HepG2 (cell line): Measurements from ENCODE around the gene CDH8.

Source experiments
- POLR2A ChIP-seq, 2 experiments: IDR thresholded peaks; 2 replicates each; pipeline ENCODE4 v1.6.1; 2011; ENCODE audit warnings: low read depth in 2 of 2, low read length in 2 of 2, mild to moderate bottlenecking in 1 of 2, moderate library complexity in 1 of 2; ENCODE audit not compliant: insufficient read depth in 1 of 2
- POLR2AphosphoS5 ChIP-seq: IDR thresholded peaks from 2 replicates; pipeline ENCODE4 v1.6.1; 2012; ENCODE audit warnings: low read depth, low read length
- TAF1 ChIP-seq: sonication (generic); formaldehyde crosslinking; IDR thresholded peaks from 2 replicates; pipeline ENCODE4 v1.4.0; 2020; ENCODE audit warnings: missing genetic modification reagents
- ZNF629 ChIP-seq: sonication (generic); formaldehyde crosslinking; conservative IDR thresholded peaks from 2 replicates; pipeline ENCODE4 v1.5.0; 2020; ENCODE audit warnings: missing genetic modification reagents
- TF ChIP-seq, protein P1 (sequence below): sonication (generic); formaldehyde crosslinking; IDR thresholded peaks from 2 replicates; pipeline ENCODE4 v1.5.0; 2020; ENCODE audit warnings: missing genetic modification reagents

DNA sequence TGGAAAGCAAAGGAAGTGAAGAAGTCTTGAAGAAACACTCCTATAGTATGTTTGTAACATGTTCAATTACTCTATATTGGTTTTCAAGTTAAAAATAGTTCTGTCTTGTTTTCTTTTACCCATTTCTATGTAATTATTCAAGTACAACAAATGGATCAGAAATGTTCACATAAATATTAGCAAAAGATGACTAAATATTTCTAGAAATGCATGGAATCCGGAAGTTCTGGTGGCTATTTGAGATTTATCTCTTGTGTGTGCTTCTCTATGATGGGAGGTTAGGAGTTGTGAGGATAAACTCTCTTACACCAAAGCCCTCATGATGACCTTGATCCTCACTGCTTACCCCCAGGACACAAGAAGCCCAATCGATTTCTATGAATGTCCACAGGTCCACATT lies 237.5 kb downstream of the CDH8 start:
- TF ChIP-seq, protein P1, sequence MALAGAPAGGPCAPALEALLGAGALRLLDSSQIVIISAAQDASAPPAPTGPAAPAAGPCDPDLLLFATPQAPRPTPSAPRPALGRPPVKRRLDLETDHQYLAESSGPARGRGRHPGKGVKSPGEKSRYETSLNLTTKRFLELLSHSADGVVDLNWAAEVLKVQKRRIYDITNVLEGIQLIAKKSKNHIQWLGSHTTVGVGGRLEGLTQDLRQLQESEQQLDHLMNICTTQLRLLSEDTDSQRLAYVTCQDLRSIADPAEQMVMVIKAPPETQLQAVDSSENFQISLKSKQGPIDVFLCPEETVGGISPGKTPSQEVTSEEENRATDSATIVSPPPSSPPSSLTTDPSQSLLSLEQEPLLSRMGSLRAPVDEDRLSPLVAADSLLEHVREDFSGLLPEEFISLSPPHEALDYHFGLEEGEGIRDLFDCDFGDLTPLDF = no peak
- TF ChIP-seq POLR2AphosphoS5 (no peak), ZNF629 (CRISPR knock-in tag) (no peak), POLR2A (IDR thresholded peaks at IDR 0.05; ENCODE audit: insufficient read depth in 1 of 2, low read depth in 2 of 2, low read length in 2 of 2) (no peak), TAF1 (no peak)
